HG03571 (cell line): ENCODE results near the gene SLK.
A peak's percentile ranks its signal among the peaks of the same experiment; 100 is the strongest.

Source experiments
- ATAC-seq: cut with Tn5 transposase; IDR thresholded peaks from one replicate; pipeline ENCODE4 v1.9.1; 2021; ENCODE audit not compliant: unreplicated experiment

Gene SLK

GRCh38 chr10:103941801-103942200 lies 25.1 kb upstream of the SLK start:
- ATAC-seq, result no peak

GRCh38 chr10:103942866-103943265 lies 24.1 kb upstream of the SLK start:
- no peak for ATAC-seq

- no peak for ATAC-seq
Observed at GRCh38 chr10:103947799-103948516, 19.0 kb upstream of the SLK start.

GRCh38 chr10:103949728-103950127 lies 17.2 kb upstream of the SLK start:
- ATAC-seq, result no peak

GRCh38 chr10:103951183-103951582 lies 15.8 kb upstream of the SLK start:
- no peak for ATAC-seq

- no peak for ATAC-seq
Observed at GRCh38 chr10:103951942-103952341, 15.0 kb upstream of the SLK start.

- ATAC-seq, result no peak
Observed at GRCh38 chr10:103954543-103954942, 12.4 kb upstream of the SLK start.

- ATAC-seq, result no peak
Observed at GRCh38 chr10:103958996-103959395, 7.9 kb upstream of the SLK start.

GRCh38 chr10:103960103-103960502 lies 6.8 kb upstream of the SLK start:
- ATAC-seq, result no peak

- ATAC-seq, result peak; percentile 37
Observed at GRCh38 chr10:103967448-103968071, 620 bp downstream of the SLK start.

- ATAC-seq, result no peak
Observed at GRCh38 chr10:103968441-103969391, 1.8 kb downstream of the SLK start.

GRCh38 chr10:103969436-103969835 lies 2.5 kb downstream of the SLK start:
- no peak for ATAC-seq

GRCh38 chr10:103969857-103970627 lies 3.1 kb downstream of the SLK start:
- ATAC-seq, result no peak

GRCh38 chr10:103975169-103975568 lies 8.2 kb downstream of the SLK start:
- ATAC-seq, result no peak

- no peak for ATAC-seq
Observed at GRCh38 chr10:103977204-103977603, 10.3 kb downstream of the SLK start.

GRCh38 chr10:103979530-103979929 lies 12.6 kb downstream of the SLK start:
- no peak for ATAC-seq

GRCh38 chr10:103980288-103980906 lies 13.5 kb downstream of the SLK start:
- no peak for ATAC-seq

- no peak for ATAC-seq
Observed at GRCh38 chr10:103982639-103983038, 15.7 kb downstream of the SLK start.

GRCh38 chr10:103983367-103983911 lies 16.5 kb downstream of the SLK start:
- ATAC-seq, result peak; percentile 87

GRCh38 chr10:103985726-103986125 lies 18.8 kb downstream of the SLK start:
- no peak for ATAC-seq
